GM12864 (cell line): ENCODE measurements around the gene RHOT2.

Experiments
- DNase-seq: peaks from one replicate; pipeline ENCODE4 v3.0.0-alpha.2; 2011; ENCODE audit warnings: low read depth
- H3K4me3 ChIP-seq: 2 replicates; pipeline ENCODE4 v1.5.1; 2011; ENCODE audit warnings: mild to moderate bottlenecking, low read depth, low read length, control low read depth
- TF ChIP-seq, protein P1 (sequence below): IDR thresholded peaks from 2 replicates; pipeline ENCODE4 v1.5.1; 2011; ENCODE audit warnings: low read depth, mild to moderate bottlenecking, moderate library complexity, low read length, control low read depth, inconsistent platforms; ENCODE audit errors: missing control alignments

The RHOT2 gene

GRCh38 chr16:633336-634050 lies 34.4 kb upstream of the RHOT2 start:
- H3K4me3 ChIP-seq, result no peak overlapping the region
- TF ChIP-seq, protein P1, sequence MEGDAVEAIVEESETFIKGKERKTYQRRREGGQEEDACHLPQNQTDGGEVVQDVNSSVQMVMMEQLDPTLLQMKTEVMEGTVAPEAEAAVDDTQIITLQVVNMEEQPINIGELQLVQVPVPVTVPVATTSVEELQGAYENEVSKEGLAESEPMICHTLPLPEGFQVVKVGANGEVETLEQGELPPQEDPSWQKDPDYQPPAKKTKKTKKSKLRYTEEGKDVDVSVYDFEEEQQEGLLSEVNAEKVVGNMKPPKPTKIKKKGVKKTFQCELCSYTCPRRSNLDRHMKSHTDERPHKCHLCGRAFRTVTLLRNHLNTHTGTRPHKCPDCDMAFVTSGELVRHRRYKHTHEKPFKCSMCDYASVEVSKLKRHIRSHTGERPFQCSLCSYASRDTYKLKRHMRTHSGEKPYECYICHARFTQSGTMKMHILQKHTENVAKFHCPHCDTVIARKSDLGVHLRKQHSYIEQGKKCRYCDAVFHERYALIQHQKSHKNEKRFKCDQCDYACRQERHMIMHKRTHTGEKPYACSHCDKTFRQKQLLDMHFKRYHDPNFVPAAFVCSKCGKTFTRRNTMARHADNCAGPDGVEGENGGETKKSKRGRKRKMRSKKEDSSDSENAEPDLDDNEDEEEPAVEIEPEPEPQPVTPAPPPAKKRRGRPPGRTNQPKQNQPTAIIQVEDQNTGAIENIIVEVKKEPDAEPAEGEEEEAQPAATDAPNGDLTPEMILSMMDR, result no peak

GRCh38 chr16:634051-634670 lies 33.8 kb upstream of the RHOT2 start:
- TF ChIP-seq, protein P1, result no peak
- DNase-seq, result no peak

More at GRCh38 chr16:633336-634050, 34.4 kb upstream of the RHOT2 start:
- DNase-seq, result no peak

GRCh38 chr16:634996-635395 lies 32.9 kb upstream of the RHOT2 start:
- H3K4me3 ChIP-seq, result peak overlapping the region; percentile 92
- TF ChIP-seq, protein P1, result no peak
- DNase-seq, result no peak

More at GRCh38 chr16:634051-634670, 33.8 kb upstream of the RHOT2 start:
- no peak overlapping the region for H3K4me3 ChIP-seq

DNA sequence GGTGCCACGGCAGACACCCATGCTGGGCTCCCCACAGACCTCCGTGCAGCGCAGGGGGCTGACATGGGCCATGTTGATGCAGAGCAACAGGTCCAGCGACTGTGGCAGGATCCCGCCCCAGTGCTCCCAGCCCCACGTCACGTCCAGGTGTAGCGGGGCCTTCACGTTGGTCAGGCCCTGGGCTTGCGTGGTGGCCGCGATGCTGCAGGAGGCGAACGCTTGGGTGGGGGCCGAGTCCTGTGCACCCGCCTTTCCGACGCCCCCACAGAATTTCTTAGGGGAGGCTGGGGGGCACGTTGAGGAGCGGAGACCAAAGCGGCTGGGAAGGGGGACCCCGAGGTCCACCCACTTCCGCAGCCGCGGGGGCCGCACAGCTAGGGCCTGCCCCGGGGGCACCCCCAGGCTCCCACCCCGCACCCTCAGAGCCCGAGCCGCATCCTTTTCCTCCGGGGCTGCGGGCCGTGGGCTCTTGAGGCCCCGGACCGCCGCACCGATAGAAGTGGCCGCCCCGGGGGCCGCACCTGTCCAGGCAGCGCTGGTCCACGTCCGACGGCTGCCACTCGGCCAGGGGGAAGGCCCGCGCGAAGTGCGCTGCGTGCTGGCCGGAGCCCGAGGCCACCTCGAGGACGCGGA lies 32.2 kb upstream of the RHOT2 start:
- peak overlapping the region; percentile 92 for H3K4me3 ChIP-seq
- DNase-seq, result no peak
- TF ChIP-seq, protein P1, result no peak

- TF ChIP-seq, protein P1, result no peak
- DNase-seq, result peak; percentile 87
- peak within 1 kb of the TSS; percentile 92 for H3K4me3 ChIP-seq
Observed at GRCh38 chr16:636206-637080, 31.5 kb upstream of the RHOT2 start, which contains the start of gene METTL26. Gene METTL26 (minus strand): TSS chr16:636305. CDS start chr16:636290, 15 bp downstream.
